Neural progenitor cell (in vitro differentiated cells): ENCODE measurements around the gene KCNK1. TPM values are rescaled to one million over a fixed set of nuclear protein-coding genes. Genes with fewer than 3 reads are reported as not detected.

Experiments
- DNase-seq: peaks from one replicate; pipeline ENCODE4 v3.0.0-alpha.2; 2016; ENCODE audit warnings: low spot score
- H2AFZ ChIP-seq: fragments of 200-600 bp; sonication (generic); replicated peaks from 2 replicates; pipeline ENCODE4 v1.6.1; 2016; ENCODE audit warnings: antibody characterized with exemption
- H3F3A ChIP-seq: fragments of 200-600 bp; sonication (generic); 2 replicates; pipeline ENCODE4 v1.6.1; 2016; ENCODE audit warnings: antibody characterized with exemption, low read depth
- H3K27ac ChIP-seq: fragments of 200-600 bp; sonication (generic); 2 replicates; pipeline ENCODE4 v1.5.1; 2016; ENCODE audit warnings: mild to moderate bottlenecking
- H3K27me3 ChIP-seq: fragments of 200-600 bp; sonication (generic); 2 replicates; pipeline ENCODE4 v1.6.1; 2016; ENCODE audit warnings: mild to moderate bottlenecking, moderate library complexity
- H3K36me3 ChIP-seq: fragments of 200-600 bp; sonication (generic); 2 replicates; pipeline ENCODE4 v1.5.1; 2016
- H3K4me1 ChIP-seq: fragments of 200-600 bp; sonication (generic); 2 replicates; pipeline ENCODE4 v1.6.1; 2016; ENCODE audit warnings: mixed run types
- H3K4me2 ChIP-seq: fragments of 200-600 bp; sonication (generic); 2 replicates; pipeline ENCODE4 v1.6.1; 2016
- H3K4me3 ChIP-seq: fragments of 200-600 bp; sonication (generic); 2 replicates; pipeline ENCODE4 v1.5.1; 2016
- H3K79me2 ChIP-seq: fragments of 200-600 bp; sonication (generic); 2 replicates; pipeline ENCODE4 v1.6.1; 2016; ENCODE audit warnings: low read depth
- H3K9ac ChIP-seq: fragments of 200-600 bp; sonication (generic); 2 replicates; pipeline ENCODE4 v1.6.1; 2016
- H3K9me3 ChIP-seq: fragments of 200-600 bp; sonication (generic); 2 replicates; pipeline ENCODE4 v1.5.1; 2016; ENCODE audit warnings: low read depth
- H4K20me1 ChIP-seq: fragments of 200-600 bp; sonication (generic); 2 replicates; pipeline ENCODE4 v1.6.1; 2016; ENCODE audit warnings: low read depth
- H3K27ac Mint-ChIP-seq: 3 replicates; pipeline ENCODE4 v1.8.0; 2021; ENCODE audit warnings: mixed read lengths
- H3K27me3 Mint-ChIP-seq: 2 replicates; pipeline ENCODE4 v1.8.0; 2022; ENCODE audit warnings: low read depth, mild to moderate bottlenecking, inconsistent platforms, moderate library complexity, mixed read lengths; ENCODE audit not compliant: insufficient read depth
- H3K36me3 Mint-ChIP-seq: 3 replicates; pipeline ENCODE4 v1.8.0; 2021; ENCODE audit warnings: mixed read lengths
- H3K4me1 Mint-ChIP-seq: 3 replicates; pipeline ENCODE4 v1.8.0; 2021; ENCODE audit warnings: mixed read lengths
- H3K4me3 Mint-ChIP-seq: 3 replicates; pipeline ENCODE4 v1.8.0; 2021; ENCODE audit warnings: mild to moderate bottlenecking, moderate library complexity, mixed read lengths
- H3K9me3 Mint-ChIP-seq: 3 replicates; pipeline ENCODE4 v1.8.0; 2020; ENCODE audit warnings: mixed read lengths
- EZH2 ChIP-seq: fragments of 200-600 bp; sonication (generic); IDR thresholded peaks from 2 replicates; pipeline ENCODE4 v1.6.1; 2017; ENCODE audit warnings: antibody characterized with exemption, mild to moderate bottlenecking, moderate library complexity
- EZH2phosphoT487 ChIP-seq: fragments of 200-600 bp; sonication (generic); IDR thresholded peaks from 2 replicates; pipeline ENCODE4 v1.6.1; 2017; ENCODE audit warnings: antibody characterized with exemption
- total RNA-seq: library from RNA; depleted of rRNA; stranded (reverse); fragments of >200 nt; gene quantifications from 2 replicates; pipeline ENCODE4 v1.2.3, GENCODE V29; 2015; ENCODE audit warnings: low replicate concordance
- TF ChIP-seq, protein P1 (sequence below): fragments of 200-600 bp; sonication (generic); IDR thresholded peaks from 2 replicates; pipeline ENCODE4 v1.5.1; 2017; ENCODE audit warnings: antibody characterized with exemption, mild to moderate bottlenecking

KCNK1 gene
- total RNA-seq, 1 donor from 2014 or later = 0.11 TPM

DNA sequence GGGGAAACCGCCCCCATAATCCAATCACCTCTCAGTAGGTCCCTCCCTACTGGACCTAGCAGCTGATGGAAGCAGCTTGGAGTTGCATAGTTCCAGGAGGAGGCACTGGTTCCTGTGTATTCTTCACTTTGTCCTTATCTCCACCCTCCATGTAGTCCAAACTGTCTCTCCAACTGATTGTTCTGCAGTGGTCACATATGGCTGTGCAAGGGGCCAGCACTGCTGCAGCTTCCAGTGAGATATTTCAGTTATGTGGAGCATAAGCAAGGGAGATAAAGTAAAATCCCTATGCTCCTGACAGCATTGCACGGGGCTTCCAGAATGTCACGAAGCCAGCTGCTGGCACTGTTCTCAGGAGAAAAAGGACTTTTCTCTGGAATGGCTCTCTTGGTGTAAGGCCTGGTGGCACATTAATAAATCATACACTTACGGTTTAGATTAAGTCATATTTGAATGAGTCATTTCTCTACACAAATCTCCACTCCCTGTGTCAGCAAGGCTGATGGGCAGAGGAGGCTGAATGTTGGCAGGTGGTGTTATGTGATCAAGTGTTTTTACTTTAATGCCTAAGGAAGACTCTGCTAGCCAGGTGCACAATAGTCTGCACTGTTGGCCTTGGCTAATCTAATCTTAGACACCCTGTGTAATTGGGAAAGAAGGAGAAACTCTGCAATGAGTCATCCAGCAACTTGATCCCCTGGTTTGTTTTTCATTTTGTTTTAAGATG lies 93.4 kb downstream of the KCNK1 start:
- no peaks in the 10 kb centered on the region for H3K36me3 Mint-ChIP-seq
- H3K4me3 Mint-ChIP-seq = no peak overlapping the region
- Histone ChIP-seq H3K9me3 (no peaks in the 10 kb centered on the region), H3K9ac (no peak overlapping the region), H4K20me1 (no peaks in the 10 kb centered on the region), H3K4me2 (no peak overlapping the region), H3F3A (no peaks in the 10 kb centered on the region), H3K79me2 (no peaks in the 10 kb centered on the region), H3K27ac (no peak overlapping the region), H2AFZ (no peak overlapping the region), H3K4me1 (no peaks in the 10 kb centered on the region), H3K4me3 (no peak overlapping the region), H3K36me3 (no peaks in the 10 kb centered on the region), H3K27me3 (no peaks in the 10 kb centered on the region)
- no peak for TF ChIP-seq EZH2phosphoT487
- no peak for TF ChIP-seq EZH2
- TF ChIP-seq, protein P1, sequence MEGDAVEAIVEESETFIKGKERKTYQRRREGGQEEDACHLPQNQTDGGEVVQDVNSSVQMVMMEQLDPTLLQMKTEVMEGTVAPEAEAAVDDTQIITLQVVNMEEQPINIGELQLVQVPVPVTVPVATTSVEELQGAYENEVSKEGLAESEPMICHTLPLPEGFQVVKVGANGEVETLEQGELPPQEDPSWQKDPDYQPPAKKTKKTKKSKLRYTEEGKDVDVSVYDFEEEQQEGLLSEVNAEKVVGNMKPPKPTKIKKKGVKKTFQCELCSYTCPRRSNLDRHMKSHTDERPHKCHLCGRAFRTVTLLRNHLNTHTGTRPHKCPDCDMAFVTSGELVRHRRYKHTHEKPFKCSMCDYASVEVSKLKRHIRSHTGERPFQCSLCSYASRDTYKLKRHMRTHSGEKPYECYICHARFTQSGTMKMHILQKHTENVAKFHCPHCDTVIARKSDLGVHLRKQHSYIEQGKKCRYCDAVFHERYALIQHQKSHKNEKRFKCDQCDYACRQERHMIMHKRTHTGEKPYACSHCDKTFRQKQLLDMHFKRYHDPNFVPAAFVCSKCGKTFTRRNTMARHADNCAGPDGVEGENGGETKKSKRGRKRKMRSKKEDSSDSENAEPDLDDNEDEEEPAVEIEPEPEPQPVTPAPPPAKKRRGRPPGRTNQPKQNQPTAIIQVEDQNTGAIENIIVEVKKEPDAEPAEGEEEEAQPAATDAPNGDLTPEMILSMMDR = no peak
- DNase-seq = no peak
- H3K27me3 Mint-ChIP-seq = no peaks in the 10 kb centered on the region
- no peaks in the 10 kb centered on the region for H3K9me3 Mint-ChIP-seq
- no peak overlapping the region for H3K27ac Mint-ChIP-seq
- H3K4me1 Mint-ChIP-seq = peaks cover 18% of the 10 kb centered on the region

DNA sequence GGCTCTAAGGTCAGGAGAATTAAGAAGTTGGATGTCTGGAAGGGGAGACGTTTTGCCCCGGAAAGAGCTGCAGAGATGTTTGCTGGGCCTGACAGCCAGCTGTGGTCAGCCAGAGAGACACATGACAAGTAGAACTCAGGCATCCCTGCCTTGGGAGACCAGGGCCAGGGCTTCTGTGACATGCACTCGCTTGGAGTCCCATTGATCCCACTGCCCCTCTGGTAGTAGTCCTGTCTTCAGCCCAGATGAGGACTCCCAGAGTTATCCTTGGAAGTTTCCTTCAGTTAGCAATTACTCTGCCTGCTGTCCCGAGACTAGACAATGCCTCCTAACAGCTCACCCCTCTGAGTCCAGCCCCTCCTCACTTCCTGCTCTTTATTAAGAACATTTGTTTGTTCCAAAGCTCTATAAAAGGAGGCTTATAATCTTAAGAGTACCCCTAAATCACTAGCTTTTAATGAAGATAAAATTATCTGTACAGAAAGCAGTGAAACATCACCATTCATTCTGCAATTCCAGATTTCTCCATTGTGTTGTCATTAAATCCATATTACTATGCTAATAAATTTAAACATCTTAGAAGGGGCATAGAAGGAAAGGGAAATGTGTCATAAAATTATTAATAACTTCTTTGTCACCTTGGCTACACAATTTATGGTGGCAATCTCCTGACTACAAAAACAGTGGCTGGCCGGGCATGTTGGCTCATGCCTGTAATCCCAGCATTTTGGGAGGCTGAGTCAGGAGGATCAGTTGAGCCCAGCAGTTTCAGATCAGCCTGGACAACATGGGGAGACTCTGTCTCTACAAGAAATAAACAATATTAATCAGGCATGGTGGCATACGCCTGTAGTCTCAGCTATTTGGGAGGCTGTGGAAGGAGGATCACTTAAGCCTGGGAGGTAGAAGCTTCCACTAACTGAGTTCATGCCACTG lies 94.2 kb downstream of the KCNK1 start:
- Histone ChIP-seq H4K20me1 (no peaks in the 10 kb centered on the region), H3K9me3 (no peaks in the 10 kb centered on the region), H3K9ac (no peak overlapping the region), H3K27ac (no peak overlapping the region), H3K4me2 (no peak overlapping the region), H3F3A (no peaks in the 10 kb centered on the region), H3K4me3 (no peak overlapping the region), H3K36me3 (no peaks in the 10 kb centered on the region), H2AFZ (no peak overlapping the region), H3K27me3 (no peaks in the 10 kb centered on the region), H3K79me2 (no peaks in the 10 kb centered on the region), H3K4me1 (no peaks in the 10 kb centered on the region)
- Mint-ChIP-seq H3K27ac (no peak overlapping the region), H3K4me1 (peaks cover 18% of the 10 kb centered on the region), H3K9me3 (no peaks in the 10 kb centered on the region), H3K27me3 (no peaks in the 10 kb centered on the region), H3K4me3 (no peak overlapping the region), H3K36me3 (no peaks in the 10 kb centered on the region)
- TF ChIP-seq EZH2 (no peak), EZH2phosphoT487 (no peak)
- TF ChIP-seq, protein P1 = no peak
- DNase-seq = no peak

DNA sequence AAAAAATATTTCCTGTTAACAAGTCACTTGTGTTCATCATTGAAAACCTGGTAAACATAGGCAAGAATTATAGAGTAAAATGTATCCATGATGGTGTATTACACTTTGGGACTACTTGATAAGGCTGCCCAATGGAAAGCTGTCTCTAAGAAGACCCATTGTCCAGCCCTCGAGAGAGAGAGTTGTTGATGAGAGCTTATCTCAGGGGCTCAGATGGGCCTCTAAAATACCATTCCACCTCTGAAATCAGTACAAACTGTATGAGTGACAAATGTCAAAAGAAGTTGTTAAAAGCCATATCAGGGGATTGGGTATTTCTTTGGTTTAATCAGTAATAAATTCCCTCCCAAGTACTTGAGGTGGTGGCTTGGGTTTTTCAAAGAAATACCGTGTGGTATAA lies 96.1 kb downstream of the KCNK1 start:
- Histone ChIP-seq H2AFZ (no peak overlapping the region), H3F3A (no peaks in the 10 kb centered on the region), H4K20me1 (no peaks in the 10 kb centered on the region), H3K4me1 (no peaks in the 10 kb centered on the region), H3K79me2 (no peaks in the 10 kb centered on the region), H3K27ac (no peak overlapping the region), H3K9me3 (no peaks in the 10 kb centered on the region), H3K4me3 (no peak overlapping the region), H3K27me3 (no peaks in the 10 kb centered on the region), H3K36me3 (no peaks in the 10 kb centered on the region), H3K9ac (no peak overlapping the region), H3K4me2 (no peak overlapping the region)
- Mint-ChIP-seq H3K36me3 (no peaks in the 10 kb centered on the region), H3K9me3 (no peaks in the 10 kb centered on the region), H3K4me3 (no peak overlapping the region), H3K27me3 (no peaks in the 10 kb centered on the region), H3K27ac (no peak overlapping the region), H3K4me1 (peaks cover 14% of the 10 kb centered on the region)
- TF ChIP-seq EZH2phosphoT487 = no peak
- TF ChIP-seq, protein P1 = no peak
- no peak for TF ChIP-seq EZH2
- DNase-seq = no peak
